Psoas muscle (tissue), 8 donors: Measurements from ENCODE around the gene MARCHF6. TPM values are rescaled to one million over a fixed set of nuclear protein-coding genes. Genes with fewer than 3 reads are reported as not detected.

Experiments used
- ATAC-seq, 4 donors: fragments of 200-7000 bp; cut with Tn5 transposase; one replicate each; pipeline ENCODE4 v1.9.1; 2020; ENCODE audit warnings: moderate library complexity in 3 of 4, mild to moderate bottlenecking in 2 of 4
- DNase-seq, 2 donors: peaks; one replicate each; pipeline ENCODE4 v3.0.0-alpha.2; 2020
- H3K27ac ChIP-seq: fragments of 200-600 bp; one replicate; pipeline ENCODE4 v1.8.0; 2022
- H3K27me3 ChIP-seq, 3 donors: fragments of 200-600 bp in 1 of 3; one replicate each; pipeline versions ENCODE4 v1.6.1 to v1.8.0; 2013 to 2022; ENCODE audit warnings: low read length in 2 of 3, mild to moderate bottlenecking in 2 of 3, moderate library complexity in 1 of 3; ENCODE audit not compliant: insufficient read depth in 3 of 3
- H3K36me3 ChIP-seq, 2 donors: fragments of 200-600 bp in 1 of 2; one replicate each; pipeline versions ENCODE4 v1.6.1 to v1.8.0; 2013 to 2022; ENCODE audit warnings: low read depth in 1 of 2, mild to moderate bottlenecking in 1 of 2, moderate library complexity in 1 of 2; ENCODE audit not compliant: insufficient read depth in 1 of 2
- H3K4me1 ChIP-seq: fragments of 200-600 bp; one replicate; pipeline ENCODE4 v1.8.0; 2022
- H3K4me3 ChIP-seq: fragments of 200-600 bp; one replicate; pipeline ENCODE4 v1.8.0; 2022; ENCODE audit warnings: mild to moderate bottlenecking
- H3K9me3 ChIP-seq: fragments of 200-600 bp; one replicate; pipeline ENCODE4 v1.8.0; 2022
- CTCF ChIP-seq: fragments of 200-600 bp; IDR thresholded peaks from one replicate; pipeline ENCODE4 v1.8.0; 2022; ENCODE audit warnings: antibody characterized with exemption
- WGBS, 3 donors: extraction: QIAGEN DNeasy Blood & Tissue Kit; methylation state at CpG; one replicate each; pipeline versions ENCODE4 v1.1.6 to v1.1.7; 2013; 5-methylcytosine and 5-hydroxymethylcytosine counted together
- intact Hi-C, 2 donors: fragments of 100-400 bp; cut with DNase I; formaldehyde crosslinking; loops; one replicate each; pipeline versions ENCODE4 v1.11.0 to v1.14.2; 2022
- polyA plus RNA-seq, 3 donors: library from polyadenylated mRNA; stranded (reverse); fragments of 200-250 nt; gene quantifications; one replicate each; pipeline ENCODE4 v1.2.3, GENCODE V29; 2013
- total RNA-seq, 4 donors: library from RNA; stranded (reverse); fragmentation: NEBNext Ultra II Directional in 2 of 4; extraction: Animal tissue kit (Norgen Biotek cat#: 25700) in 2 of 4; gene quantifications; one replicate each; pipeline versions ENCODE4 v1.2.1 to v1.2.4, GENCODE V29; 2021 to 2023
- donor health status: healthy with polysubstance abuse.
- donor health status: DM: no; HTN: no; CAD: no; lungs with moderate emphysema.
- donor health status: Bipolar disorder and iron deficiency.
- donor health status: healthy.
- donor health status: DM: yes; HTN: yes; CAD: no.
- donor health status: DM: no; HTN: no; CAD: no.
- donor health status: DM: no; HTN: no; CAD: no.
- donor health status: DM: yes; HTN: yes; CAD: no.

Gene MARCHF6
- total and polyA plus RNA-seq, 7 donors: 36.6 to 250 (median 160) TPM

GRCh38 chr5:10355071-10355889 lies 1.8 kb downstream of the MARCHF6 start:
- ATAC-seq: no peak
- no peak for DNase-seq
- H3K36me3 ChIP-seq: no peaks in the 10 kb centered on the region
- peak overlapping the region; percentile 95 for H3K4me3 ChIP-seq
- 11 to 24% (median 13%) methylated on average over 16 of the region's 16 CpGs for WGBS, 3 donors
- intact Hi-C loops: no loop called here
- H3K27ac ChIP-seq: peak overlapping the region; percentile 99
- no peaks in the 10 kb centered on the region for H3K27me3 ChIP-seq
- no peak for TF ChIP-seq CTCF
- H3K9me3 ChIP-seq: no peaks in the 10 kb centered on the region
- peaks cover 47% of the 10 kb centered on the region for H3K4me1 ChIP-seq

- no peak for TF ChIP-seq CTCF
- H3K4me1 ChIP-seq: peaks cover 75% of the 10 kb centered on the region
- whole genome bisulfite sequencing, 3 donors: 65 to 73% (median 67%) methylated on average over 2 of the region's 2 CpGs
- ATAC-seq (no peak), DNase-seq (no peak)
- H3K36me3 ChIP-seq: no peaks in the 10 kb centered on the region
- no peaks in the 10 kb centered on the region for H3K27me3 ChIP-seq
- no peaks in the 10 kb centered on the region for H3K9me3 ChIP-seq
- no peak overlapping the region for H3K27ac ChIP-seq
- no peak overlapping the region for H3K4me3 ChIP-seq
- intact Hi-C loops: no loop called here
Measured at GRCh38 chr5:10358999-10359398, 5.5 kb downstream of the MARCHF6 start.

GRCh38 chr5:10360686-10361085 lies 7.2 kb downstream of the MARCHF6 start:
- no peak for DNase-seq
- Histone ChIP-seq H3K4me1 (peaks cover 83% of the 10 kb centered on the region), H3K27me3 (no peaks in the 10 kb centered on the region), H3K36me3 (no peaks in the 10 kb centered on the region), H3K27ac (peak overlapping the region; percentile 19), H3K4me3 (no peak overlapping the region), H3K9me3 (no peaks in the 10 kb centered on the region)
- intact Hi-C loops: loop anchor here (5.0 to 10.0 kb wide), 2 partner anchors 76 to 78 kb away; no protein-coding TSS in a partner anchor
- TF ChIP-seq CTCF: no peak
- ATAC-seq: no peak

GRCh38 chr5:10363519-10364185 lies 10.2 kb downstream of the MARCHF6 start:
- Histone ChIP-seq H3K9me3 (no peaks in the 10 kb centered on the region), H3K36me3 (no peaks in the 10 kb centered on the region), H3K4me3 (no peak overlapping the region), H3K4me1 (peaks cover 87% of the 10 kb centered on the region), H3K27ac (no peak overlapping the region), H3K27me3 (no peaks in the 10 kb centered on the region)
- intact Hi-C loops: loop anchor here (5.0 to 10.0 kb wide), 2 partner anchors 79 to 81 kb away; no protein-coding TSS in a partner anchor
- no peak for TF ChIP-seq CTCF
- ATAC-seq (no peak), DNase-seq (no peak)
- WGBS, 3 donors: 80 to 97% (median 83%) methylated on average over 3 of the region's 3 CpGs
